Dermis microvascular lymphatic vessel endothelial cell (primary cell): ENCODE measurements around the gene UPK3B. TPM values are rescaled to one million over a fixed set of nuclear protein-coding genes. Genes with fewer than 3 reads are reported as not detected.
"Not testable (repeated sequence)": the region's sequence is repeated elsewhere in the genome, so short reads cannot be mapped to it uniquely, and the experiment has no call there.

Experiments
- DNase-seq, 2 donors: peaks; one replicate each; pipeline versions ENCODE4 v3.0.0 to v3.0.0-alpha.2; 2010; ENCODE audit warnings: low read depth in 2 of 2
- total RNA-seq: library from RNA; depleted of rRNA; stranded (reverse); fragments of >200 nt; gene quantifications from 2 replicates; pipeline ENCODE4 v1.2.1, GENCODE V29; 2014

Gene UPK3B
- total RNA-seq, 1 donor from 2014 or later, result 0.13 TPM

DNA sequence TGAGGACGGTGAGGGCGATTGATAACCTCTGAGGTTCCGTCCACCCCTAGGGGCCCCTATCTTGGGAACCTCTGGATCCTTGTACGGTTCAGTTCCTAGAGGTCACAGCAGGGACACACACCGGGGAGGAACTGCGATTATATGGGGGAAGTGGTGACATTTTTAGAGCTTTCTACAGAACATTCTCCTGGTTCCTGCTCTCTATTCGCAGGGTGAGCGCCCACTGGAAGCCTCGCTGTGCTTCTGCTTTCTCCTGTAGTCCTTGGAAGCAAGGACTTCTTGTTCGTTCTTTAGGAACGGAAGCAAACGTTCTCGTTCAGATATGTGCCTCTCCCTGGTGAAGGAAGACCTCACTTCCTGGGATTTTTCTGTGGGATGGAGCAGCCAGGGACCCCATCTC is 22.4 kb upstream of the UPK3B start:
- not testable (repeated sequence) for DNase-seq

DNA sequence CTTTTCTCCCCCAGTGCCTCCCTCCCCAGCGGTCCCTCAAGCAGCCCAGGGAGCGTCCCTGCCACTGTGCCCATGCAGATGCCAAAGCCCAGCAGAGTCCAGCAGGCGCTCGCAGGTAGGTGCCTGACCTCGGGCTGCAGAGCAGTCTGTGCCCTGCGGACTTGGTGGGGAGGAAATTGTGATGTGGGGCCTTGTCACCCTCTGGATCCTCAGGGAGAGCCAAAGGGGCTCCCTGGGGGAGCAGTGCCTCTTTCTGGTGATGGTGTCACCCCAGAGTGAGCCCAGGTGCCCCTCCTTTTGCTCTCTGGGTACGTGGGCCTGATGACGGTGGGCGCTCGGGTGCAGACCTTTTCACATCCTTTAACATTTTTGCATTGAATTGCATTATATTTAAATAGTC is 18.2 kb upstream of the UPK3B start:
- not testable (repeated sequence) for DNase-seq

DNA sequence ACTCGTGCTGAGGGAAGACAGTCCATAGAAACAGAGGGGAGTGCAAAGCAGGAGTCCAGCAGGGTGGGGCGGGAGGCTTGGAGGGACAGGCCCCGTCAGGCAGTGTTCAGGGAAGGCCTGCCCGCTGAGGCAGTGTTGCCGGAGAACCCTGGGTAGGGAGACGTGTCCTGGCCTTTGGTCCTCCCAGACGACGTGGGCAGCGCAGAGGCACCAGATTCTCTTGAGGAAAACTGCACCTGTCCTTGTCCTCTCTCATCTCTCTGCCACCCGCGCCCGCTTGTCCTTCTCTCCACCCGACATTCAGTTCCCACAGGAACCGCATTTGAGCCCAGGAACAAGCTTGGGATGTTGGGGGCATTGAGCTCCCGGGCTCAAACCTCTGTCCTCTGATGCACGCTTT is 14.6 kb upstream of the UPK3B start:
- DNase-seq, result not testable (repeated sequence)

DNA sequence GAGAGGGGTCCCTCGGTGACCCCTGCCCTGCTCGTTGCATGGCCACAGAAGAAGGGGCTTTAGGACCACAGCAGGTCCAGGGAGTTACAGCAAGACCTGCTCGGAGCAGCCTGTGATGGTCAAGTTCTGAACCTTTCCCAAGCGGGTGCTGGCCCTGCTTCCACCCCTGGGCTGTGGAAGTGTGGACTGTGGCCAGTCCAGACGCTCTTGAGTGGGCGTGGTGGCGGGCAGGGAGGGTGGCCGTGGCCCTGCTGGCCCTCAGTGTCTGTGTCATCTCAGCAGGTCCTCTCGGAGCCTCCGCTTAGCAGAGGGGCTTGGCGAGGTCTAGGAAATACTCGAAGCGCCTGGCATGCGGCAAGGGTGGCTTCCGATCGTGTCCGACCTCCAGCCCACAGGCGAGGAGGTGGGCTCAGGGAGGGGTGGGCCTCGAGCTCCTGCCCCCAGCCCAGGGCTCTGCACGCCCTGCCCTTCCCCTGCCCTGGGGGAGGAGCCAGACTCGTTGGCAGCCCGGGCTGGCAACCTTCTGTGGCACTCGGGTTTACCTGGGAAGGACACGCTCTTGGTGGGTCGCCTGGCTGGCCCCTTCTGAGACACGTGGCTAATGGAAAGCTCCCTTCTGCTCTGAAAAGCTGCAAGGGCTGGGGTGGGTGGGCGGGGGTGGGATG is 12.3 kb upstream of the UPK3B start:
- DNase-seq, result not testable (repeated sequence)

DNA sequence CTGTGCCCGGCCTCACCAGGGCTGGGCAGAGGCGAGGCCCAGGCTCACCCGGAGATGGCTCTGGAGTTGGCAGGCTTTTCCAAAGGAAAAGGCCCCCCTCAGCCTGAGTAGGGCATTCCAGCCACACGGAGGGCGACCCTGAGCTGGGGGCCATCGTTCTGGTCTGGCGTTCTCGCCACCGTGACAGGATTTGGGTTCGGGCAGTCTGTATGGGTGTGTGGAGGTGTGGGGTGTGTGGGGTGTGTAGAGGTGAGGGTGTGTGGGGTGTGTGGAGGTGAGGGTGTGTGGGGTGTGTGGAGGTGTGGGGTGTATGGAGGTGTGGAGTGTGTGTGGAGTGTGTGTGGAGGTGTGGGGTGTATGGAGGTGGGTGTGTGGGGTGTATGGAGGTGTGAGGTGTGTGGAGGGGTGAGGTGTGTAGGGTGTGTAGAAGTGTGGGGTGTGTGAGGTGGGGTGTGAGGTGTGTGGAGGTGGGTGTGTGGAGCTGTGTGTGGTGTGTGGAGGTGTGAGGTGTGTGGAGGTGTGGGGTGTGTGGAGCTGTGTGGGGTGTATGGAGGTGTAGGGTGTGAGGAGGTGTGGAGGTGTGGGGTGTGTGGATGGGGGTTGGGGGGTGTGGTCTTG is 11.7 kb upstream of the UPK3B start:
- not testable (repeated sequence) for DNase-seq

DNA sequence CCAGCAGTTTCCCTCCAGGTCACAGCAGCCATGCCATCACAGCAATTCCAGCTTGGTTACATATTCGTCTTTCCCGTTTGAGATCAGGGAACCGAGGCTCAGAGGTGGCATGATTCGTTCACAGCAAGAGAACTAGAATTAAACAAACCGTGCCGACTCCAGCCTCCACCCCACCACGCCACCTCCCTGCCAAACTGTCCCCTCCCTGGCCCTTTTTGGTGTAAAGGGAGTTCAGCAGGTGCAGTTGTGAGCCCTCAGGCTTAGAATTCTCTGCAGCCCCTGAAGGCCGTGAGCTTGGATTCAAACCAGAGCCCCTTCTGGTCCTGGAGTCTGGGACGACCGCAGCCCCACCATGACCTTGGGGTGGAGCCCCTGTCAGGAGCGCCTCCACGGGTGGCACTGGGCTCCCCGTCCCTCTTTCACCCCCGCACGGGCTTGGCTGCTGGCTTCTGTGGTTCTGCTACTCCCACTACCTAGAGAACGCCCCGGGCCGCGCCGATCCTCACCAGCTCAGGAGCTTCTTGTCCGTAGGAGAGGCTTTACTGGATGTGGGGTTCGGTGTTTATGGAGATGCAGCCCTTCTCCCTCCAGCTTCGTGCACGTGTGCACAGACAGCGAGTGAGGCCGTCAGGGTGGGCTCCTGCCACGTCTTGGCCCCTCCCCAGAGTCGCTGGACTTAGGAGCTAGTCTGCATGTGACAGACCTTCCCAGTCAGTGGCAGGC is 11.0 kb upstream of the UPK3B start:
- DNase-seq, result not testable (repeated sequence)

DNA sequence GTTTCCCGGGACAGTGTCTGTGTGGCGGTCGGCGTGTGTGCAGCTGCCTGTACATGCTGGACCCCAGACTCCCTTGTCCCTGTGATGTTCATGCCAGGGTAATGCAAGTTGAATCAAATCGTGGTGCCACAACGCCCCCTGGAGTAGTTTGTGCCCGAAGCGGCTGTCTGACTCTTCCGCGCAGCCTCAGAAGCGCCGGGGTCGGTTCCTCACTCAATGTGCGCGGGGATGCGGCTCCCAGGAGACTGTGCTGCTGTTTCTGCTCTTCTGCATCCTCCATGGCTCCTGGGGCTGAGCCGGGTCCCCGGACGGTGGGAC is 10.5 kb upstream of the UPK3B start:
- not testable (repeated sequence) for DNase-seq

DNA sequence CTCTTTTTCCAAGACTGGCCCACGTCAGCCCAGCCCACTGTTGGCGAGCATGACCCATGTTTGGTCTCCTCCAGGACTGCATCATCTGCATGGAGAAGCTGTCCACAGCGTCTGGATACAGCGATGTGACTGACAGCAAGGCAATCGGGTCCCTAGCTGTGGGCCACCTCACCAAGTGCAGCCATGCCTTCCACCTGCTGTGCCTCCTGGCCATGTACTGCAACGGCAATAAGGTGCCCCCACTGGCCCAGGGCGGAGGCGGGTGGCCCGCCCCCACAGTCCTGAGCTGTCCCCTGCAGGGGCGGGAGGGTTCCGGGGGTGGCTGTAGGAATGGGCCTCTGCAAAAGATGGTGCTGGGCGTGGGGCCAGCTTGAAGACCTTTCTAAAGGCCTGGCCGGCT is 8.1 kb upstream of the UPK3B start:
- not testable (repeated sequence) for DNase-seq

DNA sequence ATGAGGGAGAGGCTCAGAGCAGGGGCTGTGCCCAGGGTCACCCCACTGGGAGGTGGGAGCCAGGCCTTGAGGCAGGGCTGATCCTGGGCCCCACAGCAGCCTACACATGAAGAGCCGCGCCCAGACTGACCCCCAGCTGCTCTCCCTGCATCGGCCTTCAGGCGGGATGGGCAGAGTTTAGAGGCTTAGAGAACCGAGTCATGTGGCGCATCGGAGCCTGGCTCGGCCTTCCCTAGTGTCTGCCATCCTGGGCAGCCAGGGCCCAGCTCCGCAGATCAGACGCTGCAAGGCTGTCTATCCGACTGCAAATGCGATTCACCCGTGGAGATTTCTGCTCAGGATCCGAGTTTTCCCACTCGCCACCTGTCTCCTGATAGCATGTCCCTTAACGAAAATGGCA is 7.5 kb upstream of the UPK3B start:
- not testable (repeated sequence) for DNase-seq

DNA sequence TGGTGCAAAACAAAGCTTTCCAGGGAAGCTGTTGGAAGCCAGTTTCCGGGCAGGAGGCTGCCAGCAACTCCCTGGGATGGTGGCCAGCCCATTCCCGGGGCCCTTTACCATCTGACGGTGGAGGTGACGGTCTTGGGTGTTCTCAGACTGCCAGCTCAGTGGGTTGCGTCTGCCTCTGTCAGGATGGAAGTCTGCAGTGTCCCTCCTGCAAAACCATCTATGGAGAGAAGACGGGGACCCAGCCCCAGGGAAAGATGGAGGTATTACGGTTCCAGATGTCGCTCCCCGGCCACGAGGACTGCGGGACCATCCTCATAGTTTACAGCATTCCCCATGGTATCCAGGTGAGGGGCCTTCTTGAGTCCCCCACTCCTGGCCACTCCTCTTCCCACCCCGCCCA is 7.1 kb upstream of the UPK3B start:
- DNase-seq, result not testable (repeated sequence)

DNA sequence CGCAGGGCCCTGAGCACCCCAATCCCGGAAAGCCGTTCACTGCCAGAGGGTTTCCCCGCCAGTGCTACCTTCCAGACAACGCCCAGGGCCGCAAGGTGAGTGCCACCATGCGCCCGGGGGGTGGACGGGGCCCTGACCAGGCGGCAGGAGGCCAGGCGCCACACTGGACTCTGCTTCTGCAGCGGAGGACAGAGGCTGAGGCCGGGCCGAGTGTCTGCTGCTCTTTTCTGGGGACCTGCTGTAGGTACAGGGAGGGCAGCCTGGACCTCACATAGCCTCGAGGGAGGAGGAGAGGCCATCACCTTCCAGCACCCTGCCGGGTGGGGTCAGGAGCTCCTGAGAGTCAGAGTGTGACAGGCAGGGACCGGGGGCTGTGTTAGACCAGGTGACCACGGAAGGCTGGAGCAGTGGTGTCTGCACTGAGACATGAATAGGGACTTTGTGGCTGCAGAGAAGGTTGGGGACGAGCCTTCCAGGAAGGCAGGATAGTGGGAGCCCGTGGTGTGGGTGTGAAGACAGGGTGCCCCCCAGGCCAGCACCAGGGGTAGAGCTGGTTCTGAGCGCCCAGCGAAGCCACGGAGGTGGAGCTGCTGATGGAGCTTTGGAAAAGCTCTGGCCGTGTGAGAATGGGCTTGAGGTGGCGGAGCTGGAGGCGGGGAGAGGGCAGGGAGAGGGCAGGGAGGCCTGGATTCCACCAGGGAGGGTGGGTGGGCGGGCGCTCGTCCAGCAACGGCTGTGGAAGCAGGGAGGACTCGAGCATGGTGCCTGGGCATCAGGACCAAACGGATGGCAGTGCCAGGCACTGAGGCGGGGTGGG is 5.8 kb upstream of the UPK3B start:
- not testable (repeated sequence) for DNase-seq

DNA sequence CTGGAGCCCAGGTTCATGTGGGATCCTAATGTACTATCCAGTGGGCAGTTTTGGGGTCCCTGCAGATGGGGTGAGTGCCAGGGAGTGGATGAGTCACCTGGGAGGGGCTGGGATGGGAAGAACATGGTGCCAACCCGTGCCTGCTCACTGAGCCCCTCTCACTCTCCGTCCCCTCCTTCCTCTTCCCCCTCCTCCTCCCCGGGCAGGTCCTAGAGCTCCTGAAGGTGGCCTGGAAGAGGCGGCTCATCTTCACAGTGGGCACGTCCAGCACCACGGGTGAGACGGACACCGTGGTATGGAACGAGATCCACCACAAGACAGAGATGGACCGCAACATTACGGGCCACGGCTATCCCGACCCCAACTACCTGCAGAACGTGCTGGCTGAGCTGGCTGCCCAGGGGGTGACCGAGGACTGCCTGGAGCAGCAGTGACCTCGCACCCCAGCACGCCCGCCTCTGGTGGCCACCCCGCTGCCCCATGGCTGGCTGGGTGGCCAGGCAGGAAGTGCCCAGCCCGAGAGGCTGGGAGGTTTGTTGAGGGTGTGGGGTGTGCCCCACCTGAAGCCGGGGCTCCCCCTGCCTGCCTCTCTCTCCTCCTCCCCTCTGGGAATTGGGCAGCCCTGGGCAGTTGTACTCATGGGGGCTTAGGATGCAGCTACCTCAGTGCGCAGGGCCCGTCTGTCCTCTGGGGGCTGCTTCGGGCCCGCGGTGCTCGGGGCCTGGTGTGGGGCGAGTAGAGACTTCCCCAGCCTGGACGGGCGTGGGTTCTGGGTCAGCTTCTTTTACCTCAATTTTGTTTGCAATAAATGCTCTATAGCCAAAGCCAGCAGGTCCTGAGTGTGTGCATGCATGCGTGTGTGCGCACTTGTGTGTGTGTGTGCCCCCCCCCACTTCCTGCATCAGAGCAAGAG is 4.9 kb upstream of the UPK3B start:
- DNase-seq, result no peak

DNA sequence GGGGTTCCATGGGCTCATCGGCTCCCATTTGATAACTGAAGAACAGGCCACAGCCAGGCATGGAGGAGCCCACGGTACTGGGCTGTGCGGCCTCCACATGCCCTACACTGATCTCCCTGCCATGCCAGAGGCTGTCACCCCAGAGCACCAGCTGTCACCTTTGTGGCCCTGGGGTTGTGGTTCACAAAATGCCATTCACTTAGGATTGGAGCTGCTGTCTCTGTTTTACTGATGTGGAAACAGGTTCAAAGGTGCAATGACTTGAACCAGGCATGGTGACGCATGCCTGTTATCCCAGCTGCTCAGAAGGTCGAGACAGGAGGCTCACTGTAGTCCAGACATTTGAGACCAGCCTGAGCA is 4.3 kb upstream of the UPK3B start:
- no peak for DNase-seq

DNA sequence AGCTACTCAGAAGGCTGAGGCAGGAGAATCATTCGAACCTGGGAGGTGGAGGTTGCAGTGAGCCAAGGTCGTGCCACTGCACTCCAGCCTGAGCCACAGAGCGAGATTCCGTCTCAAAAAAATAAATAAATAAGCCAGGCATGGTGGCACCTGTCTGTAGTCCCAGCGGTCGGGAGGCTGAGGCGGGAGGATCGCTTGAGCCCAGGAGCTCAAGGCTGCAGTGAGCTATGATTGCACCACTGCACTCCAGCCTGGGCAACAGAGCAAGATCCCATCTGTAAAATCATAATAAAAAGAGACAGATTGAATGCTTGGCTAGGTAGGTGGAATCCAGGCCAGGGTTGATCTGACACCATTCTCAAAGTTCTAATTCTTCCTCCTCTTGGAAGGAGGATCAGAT is 3.7 kb upstream of the UPK3B start:
- DNase-seq, result not testable (repeated sequence)

DNA sequence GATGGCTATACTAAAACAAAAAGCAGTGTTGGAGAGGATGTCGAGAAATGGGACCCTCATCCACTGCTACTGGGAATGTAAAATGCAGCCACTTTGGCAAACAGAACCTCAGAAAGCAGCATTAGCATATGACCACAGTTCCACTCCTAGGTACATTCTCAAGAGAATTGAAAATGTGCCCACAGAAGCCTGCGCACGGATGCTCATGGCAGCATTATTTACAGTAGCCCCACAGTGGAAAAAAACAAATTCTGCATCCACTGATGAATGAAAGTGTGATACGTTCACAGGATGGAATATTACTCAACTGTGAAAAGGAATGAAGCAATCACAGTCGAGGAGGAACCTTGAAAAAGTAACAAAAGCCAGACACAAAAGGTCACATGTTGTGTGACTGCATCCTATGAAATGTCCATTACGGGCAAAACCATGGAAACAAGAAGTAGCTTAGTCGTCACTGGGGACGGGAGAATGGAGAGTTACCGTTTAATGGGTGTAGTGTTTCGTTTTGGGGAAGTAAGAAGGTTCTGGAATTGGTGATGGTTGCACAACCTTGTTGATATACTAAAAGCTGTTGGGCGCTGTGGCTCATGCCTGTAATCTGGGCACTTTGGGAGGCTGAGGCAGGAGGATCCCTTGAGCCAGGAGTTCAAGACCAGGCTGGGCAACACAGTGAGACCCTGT is 2.5 kb upstream of the UPK3B start:
- no peak for DNase-seq

DNA sequence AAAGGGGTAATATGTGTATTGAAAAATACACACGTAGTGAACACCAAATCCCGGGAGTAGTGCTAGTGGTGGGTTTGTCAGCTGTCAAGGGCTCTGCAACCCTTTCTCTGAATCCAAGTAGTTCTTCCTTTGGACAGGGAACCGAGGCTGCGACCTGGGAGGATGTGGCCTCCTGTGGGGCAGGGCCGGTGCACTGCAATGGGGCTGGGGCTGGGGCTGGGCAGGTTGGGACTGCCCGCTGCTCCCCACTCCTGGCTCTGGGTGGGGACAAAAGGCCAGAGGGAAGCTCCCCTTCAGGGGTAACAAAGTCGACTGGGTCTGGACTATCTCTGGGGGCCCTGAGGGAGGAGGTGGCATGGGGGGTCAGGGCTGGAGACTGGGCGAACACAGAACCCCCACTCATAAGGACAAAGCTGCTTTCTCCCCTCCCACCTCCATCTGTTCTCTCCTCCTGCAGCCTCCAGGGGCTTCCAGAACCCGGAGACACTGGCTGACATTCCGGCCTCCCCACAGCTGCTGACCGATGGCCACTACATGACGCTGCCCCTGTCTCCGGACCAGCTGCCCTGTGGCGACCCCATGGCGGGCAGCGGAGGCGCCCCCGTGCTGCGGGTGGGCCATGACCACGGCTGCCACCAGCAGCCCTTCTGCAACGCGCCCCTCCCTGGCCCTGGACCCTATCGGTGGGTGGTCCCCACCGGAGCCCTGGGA is 1.0 kb downstream of the UPK3B start:
- DNase-seq, result not testable (repeated sequence)

DNA sequence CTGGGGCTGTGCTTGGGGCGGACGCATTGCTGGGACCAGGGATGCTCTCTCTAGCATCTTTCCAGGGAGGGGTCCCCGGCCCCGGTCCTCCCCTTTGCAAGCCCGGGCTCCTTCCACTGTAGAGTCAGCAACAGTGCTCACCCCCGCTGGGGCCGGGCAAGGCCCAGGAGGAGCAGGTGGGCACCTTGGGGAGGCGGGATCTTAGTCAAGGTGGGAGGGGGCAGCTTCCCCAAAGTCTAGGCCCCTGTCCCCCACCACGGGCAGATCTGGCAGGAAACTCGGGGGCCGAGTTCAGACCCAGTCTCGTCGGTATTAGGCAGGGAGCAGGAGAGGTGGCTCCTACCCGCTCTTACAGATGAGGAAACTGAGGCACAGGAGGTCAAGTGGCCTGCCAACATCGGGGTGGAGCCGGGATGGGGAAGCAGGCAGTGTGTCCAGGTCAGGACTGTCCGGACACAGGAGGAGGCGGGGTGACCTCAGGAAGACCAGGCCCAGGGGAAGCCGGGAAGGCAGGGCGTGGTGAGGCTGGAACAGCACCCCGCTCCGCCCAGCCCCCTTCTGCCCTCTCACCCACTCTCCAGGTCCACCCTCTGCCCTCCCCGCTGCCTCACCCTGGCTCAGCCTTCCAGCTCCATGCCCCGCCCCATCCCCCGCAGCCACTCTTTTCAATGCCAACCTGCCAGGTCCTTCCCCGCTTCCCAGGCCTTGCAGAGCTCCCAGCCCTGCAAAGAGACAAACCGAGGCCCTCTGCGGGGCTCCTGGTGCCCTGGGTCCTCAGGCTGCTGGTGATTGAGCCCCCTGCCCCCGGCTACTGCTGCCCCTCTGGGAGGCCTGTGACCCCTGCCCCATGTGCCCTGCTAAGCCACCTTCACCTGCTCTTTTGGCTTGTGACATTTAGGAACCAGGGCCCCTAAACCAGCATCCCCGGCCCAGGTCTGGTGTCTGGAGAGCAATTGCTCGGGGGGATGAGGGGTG is 1.8 kb downstream of the UPK3B start:
- DNase-seq, result not testable (repeated sequence)
